Smooth muscle cell (in vitro differentiated cells): ENCODE results near the gene ZC2HC1B. TPM values are rescaled to one million over a fixed set of nuclear protein-coding genes. Genes with fewer than 3 reads are reported as not detected.

ENCODE experiments used
- DNase-seq: peaks from one replicate; lab custom pipeline; 2025; ENCODE audit not compliant: unreplicated experiment; lab: John Stamatoyannopoulos, UW
- H2AFZ ChIP-seq: fragments of 200-600 bp; sonication (generic); 2 replicates; pipeline ENCODE4 v1.6.0; 2016; ENCODE audit warnings: antibody characterized with exemption, low read depth, mild to moderate bottlenecking
- H3F3A ChIP-seq: fragments of 200-600 bp; sonication (generic); 2 replicates; pipeline ENCODE4 v1.6.0; 2017; ENCODE audit warnings: antibody characterized with exemption, low read depth
- H3K27ac ChIP-seq: fragments of 200-600 bp; sonication (generic); 2 replicates; pipeline ENCODE4 v1.5.1; 2016; ENCODE audit warnings: low read depth, mild to moderate bottlenecking
- H3K27me3 ChIP-seq: fragments of 200-600 bp; sonication (generic); 2 replicates; pipeline ENCODE4 v1.6.1; 2016; ENCODE audit warnings: low read depth, mild to moderate bottlenecking
- H3K36me3 ChIP-seq: fragments of 200-600 bp; sonication (generic); 2 replicates; pipeline ENCODE4 v1.5.1; 2016; ENCODE audit warnings: low read depth
- H3K4me1 ChIP-seq: fragments of 200-600 bp; sonication (generic); 2 replicates; pipeline ENCODE4 v1.5.1; 2016; ENCODE audit warnings: low read depth
- H3K4me2 ChIP-seq: fragments of 200-600 bp; sonication (generic); 2 replicates; pipeline ENCODE4 v1.6.0; 2016; ENCODE audit warnings: mild to moderate bottlenecking
- H3K4me3 ChIP-seq: fragments of 200-600 bp; sonication (generic); 2 replicates; pipeline ENCODE4 v1.5.1; 2016; ENCODE audit warnings: mild to moderate bottlenecking
- H3K79me2 ChIP-seq: fragments of 200-600 bp; sonication (generic); 2 replicates; pipeline ENCODE4 v1.6.0; 2016; ENCODE audit warnings: low read depth, mild to moderate bottlenecking
- H3K9ac ChIP-seq: fragments of 200-600 bp; sonication (generic); 2 replicates; pipeline ENCODE4 v1.6.0; 2016; ENCODE audit warnings: low read depth
- H3K9me3 ChIP-seq: fragments of 200-600 bp; sonication (generic); replicated peaks from 2 replicates; pipeline ENCODE4 v1.5.1; 2016; ENCODE audit warnings: low read depth
- H4K20me1 ChIP-seq: fragments of 200-600 bp; sonication (generic); 2 replicates; pipeline ENCODE4 v1.6.0; 2016; ENCODE audit warnings: low read depth
- CTCF ChIP-seq: fragments of 200-600 bp; sonication (generic); IDR thresholded peaks from 2 replicates; pipeline ENCODE4 v1.5.1; 2017; ENCODE audit warnings: borderline replicate concordance, mild to moderate bottlenecking, antibody characterized with exemption; ENCODE audit not compliant: insufficient read depth, poor library complexity, severe bottlenecking
- WGBS: methylation state at CpG from one replicate; pipeline ENCODE4 v1.1.7; 2016; ENCODE audit warnings: low lambda C conversion rate; 5-methylcytosine and 5-hydroxymethylcytosine counted together
- polyA plus RNA-seq: library from polyadenylated mRNA; unstranded; fragments of >200 nt; fragmentation: Nextera tagmentation; extraction: Ambion mirVana; gene quantifications from 2 replicates; pipeline ENCODE4 v1.2.1, GENCODE V29; 2016
- total RNA-seq: library from RNA; depleted of rRNA; stranded (reverse); fragments of >200 nt; gene quantifications from 2 replicates; pipeline ENCODE4 v1.2.3, GENCODE V29; 2014

Gene ZC2HC1B
- total and polyA plus RNA-seq, 2 experiments from 2014 or later: not detected

- H3K79me2 ChIP-seq: no peaks in the 10 kb centered on the region
- 86% methylated on average over 3 of the region's 3 CpGs for WGBS
- peaks cover 5% of the 10 kb centered on the region for H3F3A ChIP-seq
- H3K4me2 ChIP-seq: no peak overlapping the region
- no peaks in the 10 kb centered on the region for H3K36me3 ChIP-seq
- H3K9me3 ChIP-seq: no peaks in the 10 kb centered on the region
- no peak overlapping the region for H3K4me3 ChIP-seq
- DNase-seq: no peak
- H2AFZ ChIP-seq: no peak overlapping the region
- no peaks in the 10 kb centered on the region for H4K20me1 ChIP-seq
- TF ChIP-seq CTCF: no peak
- peaks cover 17% of the 10 kb centered on the region for H3K4me1 ChIP-seq
- no peak overlapping the region for H3K27ac ChIP-seq
- H3K27me3 ChIP-seq: no peaks in the 10 kb centered on the region
- H3K9ac ChIP-seq: no peak overlapping the region
These were observed 72.1 kb downstream of the ZC2HC1B start for GRCh38 chr6:143936347-143936746.

- Histone ChIP-seq H4K20me1 (no peaks in the 10 kb centered on the region), H3K27me3 (no peaks in the 10 kb centered on the region), H3K4me2 (no peak overlapping the region), H3K27ac (no peak overlapping the region), H3K36me3 (no peaks in the 10 kb centered on the region), H3K9ac (no peak overlapping the region), H2AFZ (no peak overlapping the region), H3K4me1 (peaks cover 17% of the 10 kb centered on the region), H3K79me2 (no peaks in the 10 kb centered on the region), H3K9me3 (no peaks in the 10 kb centered on the region), H3K4me3 (no peak overlapping the region), H3F3A (peaks cover 5% of the 10 kb centered on the region)
- 71% methylated on average over 5 of the region's 5 CpGs for WGBS
- TF ChIP-seq CTCF: no peak
- no peak for DNase-seq
These were observed 72.7 kb downstream of the ZC2HC1B start for GRCh38 chr6:143936778-143937667.

- no peaks in the 10 kb centered on the region for H3K79me2 ChIP-seq
- H3K9ac ChIP-seq: no peak overlapping the region
- H3K27me3 ChIP-seq: no peaks in the 10 kb centered on the region
- DNase-seq: no peak
- H3K9me3 ChIP-seq: no peaks in the 10 kb centered on the region
- H3F3A ChIP-seq: peaks cover 5% of the 10 kb centered on the region
- H4K20me1 ChIP-seq: no peaks in the 10 kb centered on the region
- H3K4me3 ChIP-seq: no peak overlapping the region
- WGBS: 83% methylated on average over 1 of the region's 1 CpG
- no peak for TF ChIP-seq CTCF
- H3K4me1 ChIP-seq: peaks cover 17% of the 10 kb centered on the region
- H2AFZ ChIP-seq: no peak overlapping the region
- H3K36me3 ChIP-seq: no peaks in the 10 kb centered on the region
- H3K4me2 ChIP-seq: no peak overlapping the region
- H3K27ac ChIP-seq: no peak overlapping the region
These were observed 73.3 kb downstream of the ZC2HC1B start for GRCh38 chr6:143937668-143937970.

- WGBS: 58% methylated on average over 4 of the region's 4 CpGs
- Histone ChIP-seq H3K27ac (no peak overlapping the region), H4K20me1 (no peaks in the 10 kb centered on the region), H3F3A (peaks cover 5% of the 10 kb centered on the region), H3K4me2 (no peak overlapping the region), H3K27me3 (no peaks in the 10 kb centered on the region), H2AFZ (no peak overlapping the region), H3K4me3 (no peak overlapping the region), H3K36me3 (no peaks in the 10 kb centered on the region), H3K79me2 (no peaks in the 10 kb centered on the region), H3K9ac (no peak overlapping the region), H3K9me3 (no peaks in the 10 kb centered on the region), H3K4me1 (peaks cover 17% of the 10 kb centered on the region)
- DNase-seq: no peak
- no peak for TF ChIP-seq CTCF
These were observed 75.1 kb downstream of the ZC2HC1B start for GRCh38 chr6:143939364-143939763.
